Gastrocnemius medialis (tissue), 4 donors: Measurements from ENCODE around the gene CORO6.

ENCODE experiments used
- CTCF ChIP-seq, 5 experiments: fragments of 450-650 bp in 3 of 5; fragments of 200-600 bp in 2 of 5; sonication (generic) in 2 of 5; IDR thresholded peaks in 4 of 5; conservative IDR thresholded peaks in 1 of 5; 1 replicate in 4 of 5; 2 replicates in 1 of 5; pipeline ENCODE4 v1.5.1; 2016 to 2019; ENCODE audit warnings: antibody characterized with exemption in 5 of 5, mild to moderate bottlenecking in 3 of 5, moderate library complexity in 3 of 5
- POLR2A ChIP-seq, 2 donors: fragments of 450-650 bp; IDR thresholded peaks; one replicate each; pipeline ENCODE4 v1.6.1; 2017; ENCODE audit warnings: antibody characterized with exemption in 2 of 2, mild to moderate bottlenecking in 2 of 2, moderate library complexity in 2 of 2

GRCh38 chr17:29594519-29595090 lies 28.1 kb downstream of the CORO6 start:
- TF ChIP-seq CTCF (IDR thresholded peaks at IDR 0.05 in 4 of 5, conservative IDR thresholded peaks at IDR 0.05 in 1 of 5) (no peak), POLR2A (IDR thresholded peaks at IDR 0.05) (no peak)
